ENCODE measurements around the gene PLEK.
"Not testable (repeated sequence)": the region's sequence is repeated elsewhere in the genome, so short reads cannot be mapped to it uniquely, and the experiment has no call there.

PLEK gene

DNA sequence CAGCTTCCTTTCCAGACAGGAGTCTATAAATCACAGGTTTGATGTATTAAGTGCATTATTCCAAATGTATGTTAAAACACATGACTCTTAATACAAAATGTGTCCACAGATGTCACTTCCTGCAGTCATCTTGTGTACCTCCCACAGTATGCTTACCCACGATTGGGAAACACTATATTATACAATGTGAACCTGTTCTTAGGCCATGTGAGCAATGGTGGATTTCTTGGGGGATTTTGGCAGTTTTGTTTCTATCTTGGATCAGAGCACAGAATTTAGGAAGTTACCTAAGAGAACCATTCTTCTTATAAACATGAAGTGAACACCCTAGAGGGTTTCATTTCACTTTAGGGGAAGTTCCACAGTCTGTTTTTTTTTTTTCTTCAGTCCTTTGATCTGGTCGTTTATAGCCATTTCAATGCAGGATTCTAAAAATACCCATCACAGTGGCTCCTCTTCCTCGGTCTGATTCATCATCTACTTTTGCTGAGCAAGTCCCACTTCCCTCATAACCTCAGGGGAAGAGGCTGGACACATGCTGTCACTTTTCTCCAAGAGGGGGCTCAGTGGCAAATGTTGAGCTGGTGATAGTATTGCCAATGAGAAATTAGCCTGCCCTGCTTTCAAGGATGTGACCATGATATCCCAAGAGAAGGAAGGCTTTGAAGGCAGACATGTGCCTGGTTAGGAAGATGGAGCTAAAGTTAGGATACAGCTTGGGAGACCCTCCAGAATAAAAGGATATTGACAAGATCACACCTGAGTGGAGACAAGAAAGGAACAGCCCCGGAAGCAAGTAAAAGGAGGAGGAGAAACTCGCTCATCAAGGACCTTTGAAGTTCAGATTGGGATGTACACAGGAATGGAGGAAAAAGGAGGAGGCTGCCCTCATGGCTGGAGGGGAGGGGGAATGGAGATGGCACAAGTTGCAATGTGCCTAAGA is 22.6 kb downstream of the PLEK start:
- no peaks in the 10 kb centered on the region for H3K36me3 ChIP-seq (ENCODE audit: control insufficient read depth, insufficient read depth, low read length, severe bottlenecking)
- peaks cover 26% of the 10 kb centered on the region for H3K27me3 ChIP-seq (replicated peaks; ENCODE audit: control insufficient read depth, insufficient read depth, low read length)
- H3K9me3 ChIP-seq (ENCODE audit: control insufficient read depth, low read length), result no peaks in the 10 kb centered on the region
- H3K4me3 ChIP-seq (ENCODE audit: low read length), result no peak overlapping the region
- no peak for DNase-seq (ENCODE audit: low read depth)
- H3K4me1 ChIP-seq (ENCODE audit: control insufficient read depth, insufficient read depth, low read length), result no peaks in the 10 kb centered on the region
- no peak overlapping the region for H3K9ac ChIP-seq (ENCODE audit: low read length)

DNA sequence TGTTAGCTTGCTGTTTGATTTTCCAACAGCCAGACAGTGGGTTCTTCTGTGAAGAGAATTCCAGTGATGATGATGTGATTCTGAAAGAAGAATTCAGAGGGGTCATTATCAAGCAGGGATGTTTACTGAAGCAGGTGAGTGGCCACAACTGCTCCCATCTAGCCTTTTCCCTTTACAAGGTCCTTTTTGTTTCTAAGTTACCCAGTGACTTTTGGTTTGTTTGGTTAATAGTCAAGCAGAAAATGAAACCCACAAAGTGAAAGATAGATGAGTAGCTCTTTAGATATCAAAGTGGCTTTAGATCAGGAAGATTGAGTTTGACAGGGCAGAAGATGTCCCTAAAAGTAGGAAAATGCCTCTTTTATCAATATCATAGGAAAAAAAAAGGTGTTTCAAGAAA is 23.3 kb downstream of the PLEK start:
- no peaks in the 10 kb centered on the region for H3K36me3 ChIP-seq (ENCODE audit: control insufficient read depth, insufficient read depth, low read length, severe bottlenecking)
- no peak for DNase-seq (ENCODE audit: low read depth)

DNA sequence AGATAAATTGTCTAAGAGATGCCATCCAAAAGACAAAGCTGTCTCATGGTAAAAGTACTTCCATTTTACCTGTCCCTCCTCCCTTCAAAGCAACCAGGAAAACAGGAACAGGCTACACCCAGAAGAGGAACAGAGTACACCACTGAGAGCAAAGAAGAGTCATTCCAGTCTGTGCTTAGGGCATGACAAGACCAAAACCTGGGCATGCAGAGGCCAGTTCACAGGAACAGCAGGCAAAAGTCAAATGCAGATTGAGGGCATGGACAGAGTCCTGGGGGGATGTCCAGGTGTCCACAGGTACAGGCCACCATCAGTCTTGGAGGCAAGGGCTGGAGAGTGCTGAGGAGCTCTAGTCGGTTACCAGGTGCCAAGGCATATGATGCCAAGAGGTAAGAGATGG is 23.7 kb downstream of the PLEK start:
- Histone ChIP-seq H3K27me3 (replicated peaks; ENCODE audit: control insufficient read depth, insufficient read depth, low read length) (peaks cover 22% of the 10 kb centered on the region), H3K9ac (ENCODE audit: low read length) (no peak overlapping the region), H3K4me3 (ENCODE audit: low read length) (no peak overlapping the region), H3K4me1 (ENCODE audit: control insufficient read depth, insufficient read depth, low read length) (no peaks in the 10 kb centered on the region), H3K9me3 (ENCODE audit: control insufficient read depth, low read length) (no peaks in the 10 kb centered on the region), H3K36me3 (ENCODE audit: control insufficient read depth, insufficient read depth, low read length, severe bottlenecking) (no peaks in the 10 kb centered on the region)
- no peak for DNase-seq (ENCODE audit: low read depth)

More for the DNA sequence above, 23.3 kb downstream of the PLEK start:
- no peaks in the 10 kb centered on the region for H3K4me1 ChIP-seq (ENCODE audit: control insufficient read depth, insufficient read depth, low read length)
- H3K4me3 ChIP-seq (ENCODE audit: low read length), result no peak overlapping the region
- H3K27me3 ChIP-seq (replicated peaks; ENCODE audit: control insufficient read depth, insufficient read depth, low read length), result peaks cover 23% of the 10 kb centered on the region
- H3K9me3 ChIP-seq (ENCODE audit: control insufficient read depth, low read length), result no peaks in the 10 kb centered on the region
- H3K9ac ChIP-seq (ENCODE audit: low read length), result no peak overlapping the region

DNA sequence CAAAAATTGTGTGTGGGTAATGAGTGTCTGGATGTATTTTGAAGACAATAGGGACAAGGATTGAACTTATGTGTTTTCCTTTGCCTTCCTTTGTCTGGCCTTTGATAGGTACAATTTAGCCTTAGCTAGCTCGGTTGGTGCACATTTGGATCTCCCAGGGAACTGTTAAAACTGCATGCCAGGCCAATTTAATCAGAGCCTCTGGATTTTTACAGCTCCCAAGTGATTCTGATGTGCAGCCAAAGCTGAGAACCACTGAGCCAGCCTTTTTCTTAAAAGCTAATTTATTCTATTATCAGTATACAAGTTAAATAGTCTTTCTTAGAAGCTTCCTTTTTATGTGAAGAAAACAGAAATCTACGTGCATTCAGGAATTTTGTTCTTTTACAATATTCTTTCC is 25.0 kb downstream of the PLEK start:
- no peak overlapping the region for H3K4me3 ChIP-seq (ENCODE audit: low read length)
- DNase-seq (ENCODE audit: low read depth), result no peak
- H3K9ac ChIP-seq (ENCODE audit: low read length), result no peak overlapping the region
- no peaks in the 10 kb centered on the region for H3K4me1 ChIP-seq (ENCODE audit: control insufficient read depth, insufficient read depth, low read length)
- no peaks in the 10 kb centered on the region for H3K9me3 ChIP-seq (ENCODE audit: control insufficient read depth, low read length)
- no peaks in the 10 kb centered on the region for H3K36me3 ChIP-seq (ENCODE audit: control insufficient read depth, insufficient read depth, low read length, severe bottlenecking)
- H3K27me3 ChIP-seq (replicated peaks; ENCODE audit: control insufficient read depth, insufficient read depth, low read length), result peaks cover 16% of the 10 kb centered on the region

DNA sequence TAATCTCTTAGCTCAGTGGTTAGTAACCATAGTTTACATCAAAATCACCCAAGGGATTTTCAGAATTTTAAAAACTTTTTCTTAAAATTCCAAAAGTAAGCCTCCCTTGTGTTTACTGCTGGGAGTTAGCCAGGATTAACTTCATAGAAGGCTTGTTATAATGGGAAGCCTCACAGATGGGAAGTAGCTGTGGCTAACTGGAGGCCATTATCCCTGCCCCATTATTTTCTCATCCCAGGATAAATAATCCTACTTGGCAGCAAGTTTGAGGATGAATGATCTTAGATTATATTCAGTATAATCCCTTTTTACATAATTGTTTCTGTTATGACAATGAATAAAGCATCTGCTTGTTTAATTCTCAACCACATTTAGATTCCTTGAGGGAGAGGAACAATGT is 25.5 kb downstream of the PLEK start:
- DNase-seq (ENCODE audit: low read depth), result no peak
- Histone ChIP-seq H3K27me3 (replicated peaks; ENCODE audit: control insufficient read depth, insufficient read depth, low read length) (peaks cover 16% of the 10 kb centered on the region), H3K9ac (ENCODE audit: low read length) (no peak overlapping the region), H3K9me3 (ENCODE audit: control insufficient read depth, low read length) (no peaks in the 10 kb centered on the region), H3K36me3 (ENCODE audit: control insufficient read depth, insufficient read depth, low read length, severe bottlenecking) (no peaks in the 10 kb centered on the region), H3K4me3 (ENCODE audit: low read length) (no peak overlapping the region), H3K4me1 (ENCODE audit: control insufficient read depth, insufficient read depth, low read length) (no peaks in the 10 kb centered on the region)

DNA sequence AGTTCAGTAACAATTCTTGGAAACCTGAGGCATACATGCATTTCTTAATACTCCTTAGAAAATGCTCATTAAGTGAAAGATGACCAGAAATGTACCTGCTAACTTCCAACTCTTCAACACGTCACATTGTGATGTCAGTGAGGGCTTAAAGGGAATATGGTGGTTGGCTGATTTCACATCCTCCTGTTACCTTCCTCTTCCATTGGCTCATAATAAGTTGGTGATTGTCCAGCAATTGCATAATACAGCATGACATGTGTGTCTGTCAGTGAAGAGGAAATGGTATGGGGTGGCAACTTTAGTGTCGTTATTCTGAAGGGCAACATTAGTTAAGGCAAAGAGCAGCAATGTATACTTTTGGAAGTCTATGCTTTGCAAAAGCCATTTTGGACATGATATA is 26.0 kb downstream of the PLEK start:
- H3K9ac ChIP-seq (ENCODE audit: low read length), result no peak overlapping the region
- no peak overlapping the region for H3K4me3 ChIP-seq (ENCODE audit: low read length)
- no peaks in the 10 kb centered on the region for H3K36me3 ChIP-seq (ENCODE audit: control insufficient read depth, insufficient read depth, low read length, severe bottlenecking)
- no peaks in the 10 kb centered on the region for H3K9me3 ChIP-seq (ENCODE audit: control insufficient read depth, low read length)
- no peak for DNase-seq (ENCODE audit: low read depth)
- H3K27me3 ChIP-seq (replicated peaks; ENCODE audit: control insufficient read depth, insufficient read depth, low read length), result peaks cover 16% of the 10 kb centered on the region
- no peaks in the 10 kb centered on the region for H3K4me1 ChIP-seq (ENCODE audit: control insufficient read depth, insufficient read depth, low read length)

DNA sequence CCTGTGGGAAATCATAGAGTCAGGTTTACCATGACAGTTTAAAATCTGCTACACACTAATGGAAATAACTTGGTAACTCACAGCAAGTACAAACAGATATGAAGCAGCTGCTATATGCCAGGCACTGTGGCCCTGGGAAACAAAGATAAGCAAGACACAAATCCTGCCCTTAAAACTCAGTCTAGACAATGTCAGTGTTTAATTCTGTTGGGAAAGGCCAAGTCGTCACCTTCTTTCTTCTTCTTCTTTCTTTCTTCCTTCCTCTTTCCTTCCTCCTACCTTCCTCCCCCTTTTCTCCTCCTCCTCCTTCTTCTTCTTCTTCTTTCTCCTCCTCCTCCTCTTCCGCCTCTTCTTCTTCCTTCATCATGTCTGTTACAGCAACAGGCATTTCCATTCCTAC is 26.8 kb downstream of the PLEK start:
- H3K9me3 ChIP-seq (ENCODE audit: control insufficient read depth, low read length), result no peaks in the 10 kb centered on the region
- H3K27me3 ChIP-seq (replicated peaks; ENCODE audit: control insufficient read depth, insufficient read depth, low read length), result peaks cover 16% of the 10 kb centered on the region
- H3K36me3 ChIP-seq (ENCODE audit: control insufficient read depth, insufficient read depth, low read length, severe bottlenecking), result no peaks in the 10 kb centered on the region
- H3K9ac ChIP-seq (ENCODE audit: low read length), result no peak overlapping the region
- no peak overlapping the region for H3K4me3 ChIP-seq (ENCODE audit: low read length)
- no peak for DNase-seq (ENCODE audit: low read depth)
- no peaks in the 10 kb centered on the region for H3K4me1 ChIP-seq (ENCODE audit: control insufficient read depth, insufficient read depth, low read length)

DNA sequence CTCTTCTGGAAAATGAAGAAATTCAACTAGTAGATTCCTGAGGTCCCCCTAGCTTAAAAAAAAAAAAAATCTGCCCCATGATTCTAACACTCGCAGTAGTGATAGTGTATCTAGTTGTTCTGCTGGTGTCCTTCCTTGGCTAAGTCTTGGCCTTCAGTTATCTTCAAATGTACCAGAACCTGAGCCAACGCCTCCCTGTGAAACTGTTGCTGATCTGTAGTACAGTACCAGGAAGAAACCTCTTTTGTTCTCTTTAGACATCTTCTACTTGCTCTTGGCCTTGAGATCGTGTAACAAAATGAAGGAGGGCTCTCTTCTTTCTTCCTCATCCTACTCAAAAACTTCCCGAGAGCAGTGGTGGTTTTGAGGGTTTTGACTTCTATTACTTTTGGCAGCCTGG is 31.0 kb downstream of the PLEK start:
- DNase-seq (ENCODE audit: low read depth), result no peak
- no peak overlapping the region for H3K4me3 ChIP-seq (ENCODE audit: low read length)
- peaks cover 3% of the 10 kb centered on the region for H3K9me3 ChIP-seq (ENCODE audit: control insufficient read depth, low read length)

DNA sequence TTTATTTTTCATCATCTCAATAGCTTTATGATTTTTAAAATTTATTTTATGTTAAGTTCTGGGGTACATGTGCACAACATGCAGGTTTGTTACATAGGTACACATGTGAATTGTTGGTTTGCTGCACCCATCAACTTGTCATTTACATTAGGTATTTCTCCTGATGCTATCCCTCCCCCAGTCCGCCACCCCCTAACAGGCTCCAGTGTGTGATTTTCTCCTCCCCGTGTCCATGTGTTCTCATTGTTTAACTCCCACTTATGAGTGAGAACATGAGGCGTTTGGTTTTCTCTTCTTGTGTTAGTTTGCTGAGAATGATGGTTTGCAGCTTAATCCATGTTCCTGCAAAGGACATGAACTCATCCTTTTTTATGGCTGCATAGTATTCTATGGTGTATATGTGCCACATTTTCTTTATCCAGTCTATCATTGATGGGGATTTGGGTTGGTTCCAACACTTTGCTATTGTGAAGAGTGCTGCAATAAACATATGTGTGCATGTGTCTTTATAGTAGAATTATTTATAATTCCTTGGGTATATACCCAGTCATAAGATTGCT is 32.7 kb downstream of the PLEK start:
- H3K4me3 ChIP-seq (ENCODE audit: low read length); DNase-seq (ENCODE audit: low read depth); H3K27me3 ChIP-seq (replicated peaks; ENCODE audit: control insufficient read depth, insufficient read depth, low read length); H3K9ac ChIP-seq (ENCODE audit: low read length); H3K4me1 ChIP-seq (ENCODE audit: control insufficient read depth, insufficient read depth, low read length); H3K36me3 ChIP-seq (ENCODE audit: control insufficient read depth, insufficient read depth, low read length, severe bottlenecking); H3K9me3 ChIP-seq (ENCODE audit: control insufficient read depth, low read length): not testable (repeated sequence)

More for the DNA sequence above, 31.0 kb downstream of the PLEK start:
- no peak overlapping the region for H3K9ac ChIP-seq (ENCODE audit: low read length)
- no peaks in the 10 kb centered on the region for H3K4me1 ChIP-seq (ENCODE audit: control insufficient read depth, insufficient read depth, low read length)
- H3K36me3 ChIP-seq (ENCODE audit: control insufficient read depth, insufficient read depth, low read length, severe bottlenecking), result no peaks in the 10 kb centered on the region
- H3K27me3 ChIP-seq (replicated peaks; ENCODE audit: control insufficient read depth, insufficient read depth, low read length), result peaks cover 6% of the 10 kb centered on the region

DNA sequence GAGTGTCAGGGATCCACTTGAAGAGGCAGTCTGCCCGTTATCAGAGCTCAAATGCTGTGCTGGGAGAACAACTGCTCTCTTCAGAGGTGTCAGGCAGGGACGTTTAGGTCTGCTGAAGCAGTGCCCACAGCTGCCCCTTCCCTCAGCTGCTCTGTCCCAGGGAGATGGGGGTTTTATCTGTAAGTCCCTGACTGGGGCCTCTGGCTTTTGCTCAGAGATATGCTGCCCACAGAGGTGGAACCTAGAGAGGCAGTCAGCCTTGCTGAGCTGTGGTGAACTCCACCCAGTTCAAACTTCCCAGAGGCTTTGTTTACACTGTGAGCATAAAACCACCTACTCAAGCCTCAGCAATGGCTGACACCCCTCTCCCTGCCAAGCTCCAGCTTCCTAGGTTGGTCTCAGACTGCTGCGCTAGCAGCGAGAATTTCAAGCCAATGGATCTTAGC is 38.1 kb downstream of the PLEK start:
- Histone ChIP-seq H3K36me3 (ENCODE audit: control insufficient read depth, insufficient read depth, low read length, severe bottlenecking) (no peaks in the 10 kb centered on the region), H3K9ac (ENCODE audit: low read length) (no peak overlapping the region), H3K9me3 (ENCODE audit: control insufficient read depth, low read length) (peaks cover 4% of the 10 kb centered on the region), H3K27me3 (replicated peaks; ENCODE audit: control insufficient read depth, insufficient read depth, low read length) (peaks cover 14% of the 10 kb centered on the region), H3K4me1 (ENCODE audit: control insufficient read depth, insufficient read depth, low read length) (no peaks in the 10 kb centered on the region), H3K4me3 (ENCODE audit: low read length) (no peak overlapping the region)
- DNase-seq (ENCODE audit: low read depth), result no peak

DNA sequence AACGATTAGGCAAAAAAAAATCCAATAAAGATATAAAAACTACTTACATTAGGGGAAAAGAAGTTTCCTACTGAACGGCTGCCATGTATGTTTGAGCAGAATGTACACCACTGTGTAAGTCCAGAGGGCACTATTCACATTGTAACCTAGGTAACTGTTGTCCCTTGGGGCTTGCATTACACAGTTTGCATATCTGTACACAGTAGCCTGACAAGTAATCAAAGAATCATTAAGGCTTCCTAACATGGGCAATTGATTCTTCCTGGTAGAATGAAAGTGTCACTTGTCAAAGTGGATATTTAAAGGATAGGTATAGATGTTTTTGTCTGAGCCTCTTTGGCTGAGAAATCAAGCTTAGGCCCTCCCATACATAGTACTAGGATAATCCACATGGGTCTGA is 39.1 kb downstream of the PLEK start:
- Histone ChIP-seq H3K4me1 (ENCODE audit: control insufficient read depth, insufficient read depth, low read length) (no peaks in the 10 kb centered on the region), H3K9me3 (ENCODE audit: control insufficient read depth, low read length) (peaks cover 7% of the 10 kb centered on the region), H3K27me3 (replicated peaks; ENCODE audit: control insufficient read depth, insufficient read depth, low read length) (peaks cover 14% of the 10 kb centered on the region), H3K36me3 (ENCODE audit: control insufficient read depth, insufficient read depth, low read length, severe bottlenecking) (no peaks in the 10 kb centered on the region), H3K4me3 (ENCODE audit: low read length) (no peak overlapping the region), H3K9ac (ENCODE audit: low read length) (no peak overlapping the region)
- no peak for DNase-seq (ENCODE audit: low read depth)

All from adipocyte (in vitro differentiated cells).